ENCODE results near the gene COL4A6. TPM values are rescaled to one million over a fixed set of nuclear protein-coding genes. Genes with fewer than 3 reads are reported as not detected.
"Not testable (repeated sequence)": the region's sequence is repeated elsewhere in the genome, so short reads cannot be mapped to it uniquely, and the experiment has no call there.

Gene COL4A6
- polyA plus RNA-seq (ENCODE audit: insufficient read length): 1.7 TPM

DNA sequence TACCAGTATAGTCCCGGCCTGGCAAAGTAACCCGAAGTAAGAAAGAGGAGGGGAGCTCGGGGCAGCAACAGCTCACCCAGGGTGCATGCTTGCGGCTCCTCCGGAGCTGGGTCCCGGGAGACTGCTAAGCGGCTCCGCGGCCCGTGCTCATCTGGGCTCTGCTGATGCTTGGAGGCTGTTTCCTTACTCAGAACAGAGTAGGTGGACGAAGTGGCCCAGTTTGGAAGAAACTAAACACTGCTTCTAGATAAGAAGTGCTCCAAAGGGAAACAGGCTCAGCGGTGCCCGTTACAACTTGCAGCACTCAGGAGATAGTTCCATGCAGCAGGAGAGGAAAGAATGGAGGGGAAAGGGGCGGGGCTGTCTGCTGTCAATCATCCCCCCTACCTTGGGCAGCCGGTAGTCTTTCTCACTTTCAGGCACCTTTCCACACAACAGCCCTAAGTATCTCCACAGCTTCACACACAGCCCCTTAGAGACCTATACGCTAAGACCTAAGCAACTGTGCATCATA, at the start of gene COL4A6:
TSS of gene COL4A6 (minus strand) at position 313 of the 514 bp plus-strand sequence. CDS start at position 87, 226 bp downstream.
- no peak for DNase-seq (ENCODE audit: low read depth)

- DNase-seq (ENCODE audit: low read depth): no peak
Measured at GRCh38 chrX:108485960-108486359, 47.7 kb upstream of the COL4A6 start.

DNA sequence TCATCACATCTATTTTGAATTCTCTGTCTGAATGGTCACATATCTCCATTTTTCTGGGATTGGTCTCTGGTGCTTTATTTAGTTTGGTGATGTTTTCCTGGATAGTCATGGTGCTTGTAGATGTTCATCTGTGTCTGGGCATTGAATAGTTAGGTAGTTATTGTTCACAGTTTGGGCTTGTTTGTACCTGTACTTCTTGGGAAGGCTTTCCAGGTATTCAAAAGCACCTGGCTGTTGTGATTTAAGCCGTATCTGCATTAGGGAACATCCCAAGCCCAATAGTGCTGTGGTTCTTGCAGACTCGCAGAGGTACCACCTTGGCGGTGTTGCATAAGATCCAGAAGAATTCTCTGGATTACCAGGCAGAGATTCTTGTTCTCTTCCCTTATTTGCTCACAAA, 46.0 kb upstream of the COL4A6 start:
- DNase-seq (ENCODE audit: low read depth): no peak

DNA sequence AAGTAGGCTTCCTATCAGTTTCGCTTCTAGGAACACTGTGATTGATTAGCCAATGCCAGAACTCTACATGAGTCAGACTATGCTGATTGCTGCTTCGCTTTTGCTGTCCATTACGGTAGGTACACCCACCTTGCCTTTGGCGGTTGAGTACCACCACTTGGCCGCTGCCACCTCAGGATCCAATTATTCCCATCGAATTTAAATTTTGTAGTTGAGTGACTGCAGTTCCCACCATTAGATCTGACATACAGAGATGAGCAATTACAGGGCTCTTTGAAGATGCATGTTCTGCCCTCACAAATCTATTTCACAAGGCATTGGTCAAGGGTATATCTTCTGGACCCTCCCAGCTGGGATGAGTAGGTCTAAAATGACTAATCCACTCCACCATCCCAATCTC, 43.3 kb upstream of the COL4A6 start:
- DNase-seq (ENCODE audit: low read depth): not testable (repeated sequence)

GRCh38 chrX:108473979-108474378, 35.8 kb upstream of the COL4A6 start:
- DNase-seq (ENCODE audit: low read depth): no peak

DNA sequence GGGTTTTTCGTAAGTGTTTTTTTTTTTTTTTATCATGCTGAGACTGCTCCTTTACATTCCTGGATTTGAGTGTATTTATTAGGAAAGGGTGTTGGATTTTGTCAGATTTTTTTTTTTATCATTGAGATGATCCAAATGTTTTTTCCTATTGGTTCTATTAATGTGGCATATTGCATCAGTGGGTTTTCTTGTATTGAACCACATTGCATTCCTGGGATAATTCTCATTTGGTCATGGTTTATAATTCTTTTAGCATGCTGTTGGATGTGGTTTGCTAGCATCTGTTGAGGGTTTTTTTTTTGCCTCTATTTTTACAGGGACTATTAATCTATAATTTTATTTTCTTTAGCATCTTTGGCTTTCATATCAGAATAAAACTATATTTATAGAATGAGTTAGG, 30.3 kb upstream of the COL4A6 start:
- DNase-seq (ENCODE audit: low read depth): no peak

DNA sequence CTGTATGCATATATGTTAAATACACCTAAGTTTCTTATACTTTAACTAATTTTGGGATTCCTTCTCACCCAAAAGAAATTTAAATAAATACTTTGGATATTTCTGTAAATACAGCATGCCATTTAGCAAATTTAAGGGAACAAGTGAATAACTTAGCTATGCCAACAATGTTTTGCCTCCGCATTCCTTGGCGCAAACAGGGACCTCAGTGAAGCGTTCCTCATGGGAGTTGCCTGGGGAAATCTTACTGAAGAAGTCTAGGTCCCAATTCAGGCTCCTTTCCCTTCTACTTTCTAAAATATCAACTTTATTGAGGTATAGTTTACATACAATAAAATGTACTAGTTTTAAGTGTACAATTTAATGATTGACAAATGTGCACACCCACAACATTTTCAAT, 26.4 kb upstream of the COL4A6 start:
- DNase-seq (ENCODE audit: low read depth): no peak

DNA sequence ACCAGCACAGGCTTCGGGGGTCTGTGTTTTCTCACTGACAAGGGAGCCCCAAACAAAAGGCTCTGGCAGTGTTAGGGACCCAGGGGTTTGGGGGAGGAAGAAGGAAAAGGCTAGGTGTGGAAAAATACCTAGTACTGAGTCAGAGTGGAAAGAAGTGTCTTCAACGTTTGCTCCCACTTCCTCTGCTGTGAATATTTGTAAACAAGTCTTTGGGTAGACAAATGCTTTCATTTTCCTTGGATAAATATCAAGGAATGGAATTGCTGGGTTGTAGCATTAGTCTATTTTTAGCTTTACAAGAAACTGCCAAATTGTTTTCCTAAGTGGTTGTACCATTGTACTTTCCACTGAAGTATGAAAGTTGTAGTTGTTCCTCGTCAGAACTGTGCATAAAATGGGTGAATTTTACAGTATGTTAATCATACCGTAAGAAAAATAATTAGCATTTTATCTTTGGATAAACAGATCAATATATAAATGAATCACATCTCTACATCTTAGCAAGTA, 18.8 kb upstream of the COL4A6 start:
- no peak for DNase-seq (ENCODE audit: low read depth)

DNA sequence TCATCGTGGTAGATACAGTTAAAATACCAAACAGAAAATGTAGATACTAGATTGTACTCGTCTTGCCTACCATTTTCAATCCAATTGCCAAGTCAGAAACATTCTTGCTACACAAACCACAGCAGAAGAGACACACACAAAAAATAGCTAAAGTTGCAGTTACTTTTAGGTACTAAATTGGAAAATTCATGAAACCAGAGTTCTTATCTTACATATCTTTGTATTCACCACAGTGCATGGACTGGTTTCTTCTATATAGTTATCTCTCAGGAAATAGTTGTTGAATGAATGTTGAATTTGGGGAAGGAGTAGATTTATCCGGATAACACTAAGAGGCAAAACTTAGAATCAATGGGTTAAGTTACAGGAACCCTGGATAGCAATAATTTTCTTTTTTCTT, 15.6 kb upstream of the COL4A6 start:
- DNase-seq (ENCODE audit: low read depth): no peak

- DNase-seq (ENCODE audit: low read depth): no peak
Measured at GRCh38 chrX:108447303-108447702, 9.1 kb upstream of the COL4A6 start.

DNA sequence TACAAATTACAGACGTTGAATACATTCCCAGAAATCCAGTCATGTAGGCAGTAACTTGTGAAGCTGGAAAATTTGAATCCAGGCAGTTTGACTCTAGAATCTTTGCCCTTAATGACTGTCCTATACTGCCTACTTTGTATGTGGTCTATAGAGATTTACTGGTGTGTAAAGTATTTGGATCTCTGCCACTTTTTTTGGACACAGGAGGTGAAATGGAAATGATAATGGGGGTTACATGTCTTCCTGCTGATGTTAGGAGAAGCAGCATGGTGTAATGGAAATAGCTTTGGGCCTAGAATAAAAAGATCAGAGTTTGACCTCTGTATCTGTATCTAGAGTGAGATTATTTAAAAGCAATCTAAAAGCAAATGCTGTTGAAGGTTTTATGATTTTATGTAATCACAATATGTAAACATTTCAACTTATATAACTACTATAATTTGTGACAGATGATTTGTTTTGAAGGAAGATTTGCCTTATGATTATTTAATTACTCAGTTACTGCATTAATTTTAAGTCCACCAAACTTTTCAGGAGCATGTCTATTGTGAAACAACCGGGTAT, 4.8 kb upstream of the COL4A6 start:
- DNase-seq (ENCODE audit: low read depth): no peak

DNA sequence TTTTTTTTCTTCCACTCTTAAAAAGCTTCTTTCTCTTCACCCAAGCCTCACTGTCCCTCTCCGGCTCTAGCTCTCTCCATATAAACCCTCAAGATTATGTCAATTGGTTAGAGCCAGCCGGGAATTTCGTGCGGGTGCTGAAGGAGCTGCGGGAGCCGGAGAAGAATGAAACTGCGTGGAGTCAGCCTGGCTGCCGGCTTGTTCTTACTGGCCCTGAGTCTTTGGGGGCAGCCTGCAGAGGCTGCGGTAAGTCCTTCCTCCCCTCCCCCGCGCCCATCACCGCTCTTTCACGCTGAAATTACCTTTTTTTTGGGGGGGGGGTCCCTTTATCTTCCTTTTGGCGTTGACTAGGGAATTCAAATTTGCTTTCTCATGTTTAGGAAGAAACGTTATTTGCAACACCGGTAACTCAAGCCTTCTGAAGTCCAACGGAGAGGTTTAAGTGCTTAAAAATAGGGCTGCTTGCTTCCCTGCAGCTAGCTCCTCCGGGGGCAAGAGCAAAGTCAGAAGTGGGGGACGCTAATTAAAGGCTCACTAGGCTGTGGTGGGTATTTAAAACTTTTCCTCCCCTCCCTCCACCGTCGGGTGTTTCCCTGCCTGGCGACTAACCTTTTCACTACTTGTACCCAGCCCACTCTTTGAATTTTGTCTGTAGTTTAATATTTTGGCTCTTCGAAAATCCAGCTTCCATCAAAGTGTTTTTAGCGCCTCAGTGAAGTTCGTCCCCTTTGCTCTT, 1.9 kb upstream of the COL4A6 start:
- DNase-seq (ENCODE audit: low read depth): no peak

GRCh38 chrX:108439426-108439942, 1.3 kb upstream of the COL4A6 start, which contains the start of gene COL4A5:
Gene COL4A5 (plus strand): TSS chrX:108439838. CDS start chrX:108440126, 288 bp downstream.
- peak; percentile 8 for DNase-seq (ENCODE audit: low read depth)

- DNase-seq (ENCODE audit: low read depth): no peak
Measured at GRCh38 chrX:108437349-108438109, 693 bp downstream of the COL4A6 start.

- DNase-seq (ENCODE audit: low read depth): no peak
Measured at GRCh38 chrX:108435261-108435660, 3.0 kb downstream of the COL4A6 start.

GRCh38 chrX:108426262-108426661, 12.0 kb downstream of the COL4A6 start:
- DNase-seq (ENCODE audit: low read depth): no peak

- DNase-seq (ENCODE audit: low read depth): no peak
Measured at GRCh38 chrX:108420481-108420880, 17.7 kb downstream of the COL4A6 start.

GRCh38 chrX:108419401-108419800, 18.8 kb downstream of the COL4A6 start:
- no peak for DNase-seq (ENCODE audit: low read depth)

GRCh38 chrX:108417257-108417656, 21.0 kb downstream of the COL4A6 start:
- no peak for DNase-seq (ENCODE audit: low read depth)

- no peak for DNase-seq (ENCODE audit: low read depth)
Measured at GRCh38 chrX:108415891-108416290, 22.3 kb downstream of the COL4A6 start.

- no peak for DNase-seq (ENCODE audit: low read depth)
Measured at GRCh38 chrX:108415146-108415545, 23.1 kb downstream of the COL4A6 start.

DNA sequence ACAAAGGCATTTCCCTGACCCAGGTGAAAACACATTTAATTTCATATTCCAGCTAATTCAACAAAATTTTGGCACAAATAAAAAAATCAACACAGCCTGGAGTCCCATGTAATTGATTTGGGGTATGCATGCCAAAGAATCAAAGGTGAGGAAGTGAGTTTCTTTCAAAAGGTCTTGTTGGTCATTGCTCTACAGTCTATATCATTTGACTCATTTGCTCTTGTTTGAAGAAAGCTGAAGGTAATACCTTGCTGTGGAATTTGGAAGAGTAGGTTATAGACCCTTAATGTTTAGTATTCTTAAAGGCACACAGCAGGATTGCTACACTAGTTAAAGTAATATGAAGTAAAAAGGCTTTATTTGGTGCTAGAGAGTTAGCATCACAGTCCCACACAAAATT, 25.4 kb downstream of the COL4A6 start:
- DNase-seq (ENCODE audit: low read depth): no peak

All from forelimb muscle (tissue), 1 donor.